HepG2 (cell line): ENCODE measurements around the gene SARNP. TPM values are rescaled to one million over a fixed set of nuclear protein-coding genes. Genes with fewer than 3 reads are reported as not detected.
A peak's percentile ranks its signal among the peaks of the same experiment; 100 is the strongest.

ENCODE experiments used
- CBX5 ChIP-seq: sonication (generic); formaldehyde crosslinking; IDR thresholded peaks from 2 replicates; pipeline ENCODE4 v1.4.0; 2020; ENCODE audit warnings: missing genetic modification reagents, borderline replicate concordance
- ELF4 ChIP-seq: sonication (generic); formaldehyde crosslinking; IDR thresholded peaks from 2 replicates; pipeline ENCODE4 v1.5.0; 2020; ENCODE audit warnings: missing genetic modification reagents, mild to moderate bottlenecking, moderate library complexity, borderline replicate concordance
- MTF2 ChIP-seq: sonication (generic); formaldehyde crosslinking; IDR thresholded peaks from 2 replicates; pipeline ENCODE4 v1.5.0; 2020; ENCODE audit warnings: missing genetic modification reagents, borderline replicate concordance
- SIN3A ChIP-seq: IDR thresholded peaks from 2 replicates; pipeline ENCODE4 v1.6.1; 2011; ENCODE audit warnings: low read depth, mild to moderate bottlenecking, control low read depth, low read length, borderline replicate concordance
- SMAD3 ChIP-seq: sonication (generic); formaldehyde crosslinking; IDR thresholded peaks from 2 replicates; pipeline ENCODE4 v1.4.0; 2020; ENCODE audit warnings: missing genetic modification reagents
- SMAD9 ChIP-seq: sonication (generic); formaldehyde crosslinking; IDR thresholded peaks from 2 replicates; pipeline ENCODE4 v1.5.1; 2020; ENCODE audit warnings: mild to moderate bottlenecking, missing genetic modification reagents
- TCF12 ChIP-seq, 2 experiments: fragments of 450-650 bp in 1 of 2; sonication (generic) in 1 of 2; formaldehyde crosslinking in 1 of 2; IDR thresholded peaks; 2 replicates each; pipeline versions ENCODE4 v1.6.1 to v1.8.0; 2017 to 2022; ENCODE audit warnings: antibody characterized with exemption in 1 of 2, mild to moderate bottlenecking in 1 of 2, missing genetic modification reagents in 1 of 2, moderate library complexity in 1 of 2
- TMF1 ChIP-seq: sonication (generic); formaldehyde crosslinking; IDR thresholded peaks from 2 replicates; pipeline ENCODE4 v1.8.1; 2022; ENCODE audit warnings: low read depth, missing genetic modification reagents
- ZBTB7A ChIP-seq: sonication (generic); formaldehyde crosslinking; IDR thresholded peaks from 2 replicates; pipeline ENCODE4 v1.8.0; 2022; ENCODE audit warnings: mild to moderate bottlenecking, missing genetic modification reagents
- ZC3H4 ChIP-seq: sonication (generic); formaldehyde crosslinking; IDR thresholded peaks from 2 replicates; pipeline ENCODE4 v1.4.0; 2020; ENCODE audit warnings: missing genetic modification reagents, borderline replicate concordance
- ZNF543 ChIP-seq: sonication (generic); formaldehyde crosslinking; IDR thresholded peaks from 2 replicates; pipeline ENCODE4 v1.4.0; 2020; ENCODE audit warnings: mild to moderate bottlenecking, missing genetic modification reagents
- ZNF781 ChIP-seq: sonication (generic); formaldehyde crosslinking; IDR thresholded peaks from 2 replicates; pipeline ENCODE4 v1.5.1; 2020; ENCODE audit warnings: borderline replicate concordance, mild to moderate bottlenecking, missing genetic modification reagents; ENCODE audit errors: not compliant biosample characterization
- ZSCAN20 ChIP-seq: sonication (generic); formaldehyde crosslinking; IDR thresholded peaks from 2 replicates; pipeline ENCODE4 v1.4.0; 2020; ENCODE audit warnings: missing genetic modification reagents, mild to moderate bottlenecking, borderline replicate concordance
- polyA plus RNA-seq, 8 experiments: library from polyadenylated mRNA; depleted of rRNA in 3 of 8; stranded (reverse) in 7 of 8; unstranded in 1 of 8; fragments of >200 nt; fragmentation: Illumina TruSeq in 4 of 8; extraction: Trizol in 4 of 8; gene quantifications; 2 replicates each; pipeline versions ENCODE4 v1.2.1 to v1.2.3, GENCODE V29; 2011 to 2016; ENCODE audit warnings: low read depth in 4 of 8, missing spikeins in 1 of 8, mixed read lengths in 1 of 8; ENCODE audit not compliant: insufficient read depth in 1 of 8
- total RNA-seq, 5 experiments: library from RNA; depleted of rRNA; stranded (reverse); fragments of >200 nt; fragmentation: Illumina TruSeq; extraction: Trizol; gene quantifications; 2 replicates each; pipeline ENCODE4 v1.2.3, GENCODE V29; 2016; ENCODE audit warnings: low read depth in 1 of 5
- TF ChIP-seq, protein P1 (sequence below): sonication (generic); formaldehyde crosslinking; conservative IDR thresholded peaks from 2 replicates; pipeline ENCODE4 v1.4.0; 2020; ENCODE audit warnings: missing genetic modification reagents
- TF ChIP-seq, protein P2 (sequence below): sonication (generic); formaldehyde crosslinking; IDR thresholded peaks from 2 replicates; pipeline ENCODE4 v1.4.0; 2020; ENCODE audit warnings: missing genetic modification reagents
- TF ChIP-seq, protein P3 (sequence below): sonication (generic); formaldehyde crosslinking; IDR thresholded peaks from 2 replicates; pipeline ENCODE4 v1.5.0; 2020; ENCODE audit warnings: mild to moderate bottlenecking, missing genetic modification reagents, borderline replicate concordance
- TF ChIP-seq, protein P4 (sequence below): sonication (generic); formaldehyde crosslinking; IDR thresholded peaks from 2 replicates; pipeline ENCODE4 v1.4.0; 2020; ENCODE audit warnings: missing genetic modification reagents

The SARNP gene
- total and polyA plus RNA-seq, 2 of the 13 experiments (the other 11 are each of a cell fraction or from before 2014, with no cell fraction given) = 59.0 to 95.4 TPM

DNA sequence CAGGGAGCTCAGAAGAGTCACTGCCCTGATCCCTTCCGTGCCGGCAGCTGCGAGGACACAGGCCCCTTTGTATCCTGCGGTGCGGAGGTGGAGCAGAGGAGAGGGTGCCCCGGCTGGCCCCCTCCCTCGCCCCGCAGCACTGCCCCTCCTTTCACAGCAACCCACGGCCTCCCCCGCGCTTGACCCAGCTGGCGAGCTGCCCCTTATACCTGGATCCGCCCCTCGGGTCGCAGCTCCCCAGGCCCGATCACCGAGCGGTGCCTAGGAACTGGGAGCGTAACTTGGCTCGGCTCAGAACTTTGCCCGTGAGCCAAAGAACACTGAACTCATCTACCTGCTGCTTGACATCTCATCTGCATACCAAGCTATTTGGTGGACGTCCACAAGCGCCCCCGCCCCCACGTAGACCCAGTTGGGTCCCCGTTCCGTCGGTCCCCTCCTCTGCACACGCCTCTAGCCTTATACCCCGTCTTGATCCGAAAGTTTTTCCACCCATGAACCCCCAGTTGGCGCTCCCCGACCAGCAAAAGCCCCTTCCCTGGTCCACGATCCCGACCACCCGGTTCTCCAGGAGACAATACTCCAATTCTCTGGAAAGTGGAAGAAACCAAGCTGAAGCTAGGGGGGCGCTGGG is 12.6 kb upstream of the SARNP start (continued):
- TF ChIP-seq TMF1 (CRISPR knock-in tag) = no peak
- TF ChIP-seq, protein P1, sequence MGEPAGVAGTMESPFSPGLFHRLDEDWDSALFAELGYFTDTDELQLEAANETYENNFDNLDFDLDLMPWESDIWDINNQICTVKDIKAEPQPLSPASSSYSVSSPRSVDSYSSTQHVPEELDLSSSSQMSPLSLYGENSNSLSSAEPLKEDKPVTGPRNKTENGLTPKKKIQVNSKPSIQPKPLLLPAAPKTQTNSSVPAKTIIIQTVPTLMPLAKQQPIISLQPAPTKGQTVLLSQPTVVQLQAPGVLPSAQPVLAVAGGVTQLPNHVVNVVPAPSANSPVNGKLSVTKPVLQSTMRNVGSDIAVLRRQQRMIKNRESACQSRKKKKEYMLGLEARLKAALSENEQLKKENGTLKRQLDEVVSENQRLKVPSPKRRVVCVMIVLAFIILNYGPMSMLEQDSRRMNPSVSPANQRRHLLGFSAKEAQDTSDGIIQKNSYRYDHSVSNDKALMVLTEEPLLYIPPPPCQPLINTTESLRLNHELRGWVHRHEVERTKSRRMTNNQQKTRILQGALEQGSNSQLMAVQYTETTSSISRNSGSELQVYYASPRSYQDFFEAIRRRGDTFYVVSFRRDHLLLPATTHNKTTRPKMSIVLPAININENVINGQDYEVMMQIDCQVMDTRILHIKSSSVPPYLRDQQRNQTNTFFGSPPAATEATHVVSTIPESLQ (CRISPR knock-in tag) = no peak
- TF ChIP-seq ELF4 (CRISPR knock-in tag) = no peak
- TF ChIP-seq ZNF543 (CRISPR knock-in tag) = no peak
- no peak for TF ChIP-seq SMAD3 (CRISPR knock-in tag)
- TF ChIP-seq SIN3A = no peak
- TF ChIP-seq ZNF781 = no peak
- peak; percentile 27; the same call in 1 of the 2 replicates for TF ChIP-seq ZC3H4 (CRISPR knock-in tag)
- no peak for TF ChIP-seq SMAD9 (CRISPR knock-in tag)
- no peak for TF ChIP-seq CBX5 (CRISPR knock-in tag)
- TF ChIP-seq, protein P2, sequence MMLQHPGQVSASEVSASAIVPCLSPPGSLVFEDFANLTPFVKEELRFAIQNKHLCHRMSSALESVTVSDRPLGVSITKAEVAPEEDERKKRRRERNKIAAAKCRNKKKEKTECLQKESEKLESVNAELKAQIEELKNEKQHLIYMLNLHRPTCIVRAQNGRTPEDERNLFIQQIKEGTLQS = no peak
- no peak for TF ChIP-seq ZBTB7A
- TF ChIP-seq, protein P3, sequence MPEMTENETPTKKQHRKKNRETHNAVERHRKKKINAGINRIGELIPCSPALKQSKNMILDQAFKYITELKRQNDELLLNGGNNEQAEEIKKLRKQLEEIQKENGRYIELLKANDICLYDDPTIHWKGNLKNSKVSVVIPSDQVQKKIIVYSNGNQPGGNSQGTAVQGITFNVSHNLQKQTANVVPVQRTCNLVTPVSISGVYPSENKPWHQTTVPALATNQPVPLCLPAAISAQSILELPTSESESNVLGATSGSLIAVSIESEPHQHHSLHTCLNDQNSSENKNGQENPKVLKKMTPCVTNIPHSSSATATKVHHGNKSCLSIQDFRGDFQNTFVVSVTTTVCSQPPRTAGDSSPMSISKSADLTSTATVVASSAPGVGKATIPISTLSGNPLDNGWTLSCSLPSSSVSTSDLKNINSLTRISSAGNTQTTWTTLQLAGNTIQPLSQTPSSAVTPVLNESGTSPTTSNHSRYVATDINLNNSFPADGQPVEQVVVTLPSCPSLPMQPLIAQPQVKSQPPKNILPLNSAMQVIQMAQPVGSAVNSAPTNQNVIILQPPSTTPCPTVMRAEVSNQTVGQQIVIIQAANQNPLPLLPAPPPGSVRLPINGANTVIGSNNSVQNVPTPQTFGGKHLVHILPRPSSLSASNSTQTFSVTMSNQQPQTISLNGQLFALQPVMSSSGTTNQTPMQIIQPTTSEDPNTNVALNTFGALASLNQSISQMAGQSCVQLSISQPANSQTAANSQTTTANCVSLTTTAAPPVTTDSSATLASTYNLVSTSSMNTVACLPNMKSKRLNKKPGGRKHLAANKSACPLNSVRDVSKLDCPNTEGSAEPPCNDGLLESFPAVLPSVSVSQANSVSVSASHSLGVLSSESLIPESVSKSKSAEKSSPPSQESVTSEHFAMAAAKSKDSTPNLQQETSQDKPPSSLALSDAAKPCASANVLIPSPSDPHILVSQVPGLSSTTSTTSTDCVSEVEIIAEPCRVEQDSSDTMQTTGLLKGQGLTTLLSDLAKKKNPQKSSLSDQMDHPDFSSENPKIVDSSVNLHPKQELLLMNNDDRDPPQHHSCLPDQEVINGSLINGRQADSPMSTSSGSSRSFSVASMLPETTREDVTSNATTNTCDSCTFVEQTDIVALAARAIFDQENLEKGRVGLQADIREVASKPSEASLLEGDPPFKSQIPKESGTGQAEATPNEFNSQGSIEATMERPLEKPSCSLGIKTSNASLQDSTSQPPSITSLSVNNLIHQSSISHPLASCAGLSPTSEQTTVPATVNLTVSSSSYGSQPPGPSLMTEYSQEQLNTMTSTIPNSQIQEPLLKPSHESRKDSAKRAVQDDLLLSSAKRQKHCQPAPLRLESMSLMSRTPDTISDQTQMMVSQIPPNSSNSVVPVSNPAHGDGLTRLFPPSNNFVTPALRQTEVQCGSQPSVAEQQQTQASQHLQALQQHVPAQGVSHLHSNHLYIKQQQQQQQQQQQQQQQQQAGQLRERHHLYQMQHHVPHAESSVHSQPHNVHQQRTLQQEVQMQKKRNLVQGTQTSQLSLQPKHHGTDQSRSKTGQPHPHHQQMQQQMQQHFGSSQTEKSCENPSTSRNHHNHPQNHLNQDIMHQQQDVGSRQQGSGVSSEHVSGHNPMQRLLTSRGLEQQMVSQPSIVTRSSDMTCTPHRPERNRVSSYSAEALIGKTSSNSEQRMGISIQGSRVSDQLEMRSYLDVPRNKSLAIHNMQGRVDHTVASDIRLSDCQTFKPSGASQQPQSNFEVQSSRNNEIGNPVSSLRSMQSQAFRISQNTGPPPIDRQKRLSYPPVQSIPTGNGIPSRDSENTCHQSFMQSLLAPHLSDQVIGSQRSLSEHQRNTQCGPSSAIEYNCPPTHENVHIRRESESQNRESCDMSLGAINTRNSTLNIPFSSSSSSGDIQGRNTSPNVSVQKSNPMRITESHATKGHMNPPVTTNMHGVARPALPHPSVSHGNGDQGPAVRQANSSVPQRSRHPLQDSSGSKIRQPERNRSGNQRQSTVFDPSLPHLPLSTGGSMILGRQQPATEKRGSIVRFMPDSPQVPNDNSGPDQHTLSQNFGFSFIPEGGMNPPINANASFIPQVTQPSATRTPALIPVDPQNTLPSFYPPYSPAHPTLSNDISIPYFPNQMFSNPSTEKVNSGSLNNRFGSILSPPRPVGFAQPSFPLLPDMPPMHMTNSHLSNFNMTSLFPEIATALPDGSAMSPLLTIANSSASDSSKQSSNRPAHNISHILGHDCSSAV (CRISPR knock-in tag) = no peak
- TF ChIP-seq ZSCAN20 (CRISPR knock-in tag) = 0 out of 2 replicates have a peak, but pooled peaks have one; percentile 5
- TF ChIP-seq MTF2 = no peak
- no peak for TF ChIP-seq TCF12 (IDR thresholded peaks at IDR 0.05)
- no peak for TF ChIP-seq TCF12 (CRISPR knock-in tag; IDR thresholded peaks at IDR 0.05)
- TF ChIP-seq, protein P4, sequence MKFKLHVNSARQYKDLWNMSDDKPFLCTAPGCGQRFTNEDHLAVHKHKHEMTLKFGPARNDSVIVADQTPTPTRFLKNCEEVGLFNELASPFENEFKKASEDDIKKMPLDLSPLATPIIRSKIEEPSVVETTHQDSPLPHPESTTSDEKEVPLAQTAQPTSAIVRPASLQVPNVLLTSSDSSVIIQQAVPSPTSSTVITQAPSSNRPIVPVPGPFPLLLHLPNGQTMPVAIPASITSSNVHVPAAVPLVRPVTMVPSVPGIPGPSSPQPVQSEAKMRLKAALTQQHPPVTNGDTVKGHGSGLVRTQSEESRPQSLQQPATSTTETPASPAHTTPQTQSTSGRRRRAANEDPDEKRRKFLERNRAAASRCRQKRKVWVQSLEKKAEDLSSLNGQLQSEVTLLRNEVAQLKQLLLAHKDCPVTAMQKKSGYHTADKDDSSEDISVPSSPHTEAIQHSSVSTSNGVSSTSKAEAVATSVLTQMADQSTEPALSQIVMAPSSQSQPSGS = no peak
